Measurements from ENCODE around the gene GSC.

- TF ChIP-seq CTCF (IDR thresholded peaks at IDR 0.05 in 8 of 11, conservative IDR thresholded peaks at IDR 0.05 in 3 of 11) (no peak), POLR2A (IDR thresholded peaks at IDR 0.05) (no peak), POLR2AphosphoS5 (IDR thresholded peaks at IDR 0.05) (no peak)
These were observed 17.7 kb upstream of the GSC start for GRCh38 chr14:94787655-94788054.

All from spleen (tissue), 7 donors.